WTC11 (cell line): ENCODE results near the gene CLCN1. TPM values are rescaled to one million over a fixed set of nuclear protein-coding genes. Genes with fewer than 3 reads are reported as not detected.

Experiments
- ATAC-seq: fragments of 200-7000 bp; cut with Tn5 transposase; 2 replicates; pipeline ENCODE4 v1.10.0; 2021; ENCODE audit warnings: mild to moderate bottlenecking, moderate library complexity
- CTCF ChIA-PET: fragments of 300-600 bp; sonication (Branson Sonifier 250); formaldehyde crosslinking; loops from one replicate; lab custom pipeline; 2021; ENCODE audit warnings: antibody characterized with exemption; lab: Charles Lee
- POLR2A ChIA-PET: fragments of 350-600 bp; sonication (Branson Sonifier 250); formaldehyde crosslinking; loops from one replicate; lab custom pipeline; 2021; ENCODE audit warnings: antibody characterized with exemption; lab: Charles Lee
- DNase-seq: peaks from one replicate; pipeline ENCODE4 v3.0.0; 2021; ENCODE audit warnings: low spot score
- H3K27ac Mint-ChIP-seq: 2 replicates; pipeline ENCODE4 v1.8.0; 2021; ENCODE audit warnings: mixed read lengths
- H3K27me3 Mint-ChIP-seq: 2 replicates; pipeline ENCODE4 v1.8.0; 2021; ENCODE audit warnings: low read depth, mild to moderate bottlenecking, moderate library complexity, mixed read lengths
- H3K36me3 Mint-ChIP-seq: 2 replicates; pipeline ENCODE4 v1.8.0; 2021; ENCODE audit warnings: mixed read lengths
- H3K4me1 Mint-ChIP-seq: 2 replicates; pipeline ENCODE4 v1.8.0; 2022; ENCODE audit warnings: mixed read lengths
- H3K4me3 Mint-ChIP-seq: 2 replicates; pipeline ENCODE4 v1.8.0; 2021; ENCODE audit warnings: mild to moderate bottlenecking, moderate library complexity, mixed read lengths
- H3K9me3 Mint-ChIP-seq: 2 replicates; pipeline ENCODE4 v1.8.0; 2021; ENCODE audit warnings: mixed read lengths
- FOXJ3 ChIP-seq: sonication (generic); formaldehyde crosslinking; IDR thresholded peaks from 2 replicates; pipeline ENCODE4 v1.9.0; 2021; ENCODE audit warnings: missing genetic modification reagents, mild to moderate bottlenecking, borderline replicate concordance
- FOXK1 ChIP-seq: sonication (generic); formaldehyde crosslinking; IDR thresholded peaks from 2 replicates; pipeline ENCODE4 v1.8.0; 2022; ENCODE audit warnings: mild to moderate bottlenecking, moderate library complexity, missing genetic modification reagents
- FOXP1 ChIP-seq: sonication (generic); formaldehyde crosslinking; IDR thresholded peaks from 2 replicates; pipeline ENCODE4 v1.8.0; 2022; ENCODE audit warnings: missing genetic modification reagents, mild to moderate bottlenecking, moderate library complexity, borderline replicate concordance
- GABPB1 ChIP-seq: sonication (generic); formaldehyde crosslinking; IDR thresholded peaks from 2 replicates; pipeline ENCODE4 v1.8.1; 2023; ENCODE audit warnings: mild to moderate bottlenecking, missing genetic modification reagents
- HMGXB4 ChIP-seq: sonication (generic); formaldehyde crosslinking; IDR thresholded peaks from 2 replicates; pipeline ENCODE4 v1.8.1; 2023; ENCODE audit warnings: mild to moderate bottlenecking, moderate library complexity, missing genetic modification reagents
- IRF2 ChIP-seq: sonication (generic); formaldehyde crosslinking; IDR thresholded peaks from 2 replicates; pipeline ENCODE4 v1.8.0; 2022; ENCODE audit warnings: low read depth, missing genetic modification reagents, borderline replicate concordance
- MYBL2 ChIP-seq: sonication (generic); formaldehyde crosslinking; IDR thresholded peaks from 2 replicates; pipeline ENCODE4 v1.8.1; 2023; ENCODE audit warnings: mild to moderate bottlenecking, moderate library complexity, missing genetic modification reagents
- NR1H2 ChIP-seq: sonication (generic); formaldehyde crosslinking; IDR thresholded peaks from 2 replicates; pipeline ENCODE4 v1.9.0; 2021; ENCODE audit warnings: mild to moderate bottlenecking, moderate library complexity, missing genetic modification reagents
- PREB ChIP-seq: sonication (generic); formaldehyde crosslinking; IDR thresholded peaks from 2 replicates; pipeline ENCODE4 v1.8.1; 2022; ENCODE audit warnings: mild to moderate bottlenecking, missing genetic modification reagents, moderate library complexity, borderline replicate concordance
- TCF7 ChIP-seq: sonication (generic); formaldehyde crosslinking; IDR thresholded peaks from 2 replicates; pipeline ENCODE4 v1.8.0; 2022; ENCODE audit warnings: mild to moderate bottlenecking, low read depth, missing genetic modification reagents, moderate library complexity
- TP53 ChIP-seq: sonication (generic); formaldehyde crosslinking; IDR thresholded peaks from 2 replicates; pipeline ENCODE4 v1.8.1; 2023; ENCODE audit warnings: mild to moderate bottlenecking, missing genetic modification reagents
- ZSCAN18 ChIP-seq: fragments of 250-450 bp; sonication (Bioruptor Pico); IDR thresholded peaks from 2 replicates; pipeline ENCODE4 v2.1.2; 2022; ENCODE audit warnings: mild to moderate bottlenecking, moderate library complexity
- total RNA-seq: library from RNA; stranded (reverse); gene quantifications from 3 replicates; pipeline ENCODE4 v1.2.3, GENCODE V29; 2021
- TF ChIP-seq, protein P1 (sequence below): sonication (generic); formaldehyde crosslinking; IDR thresholded peaks from 2 replicates; pipeline ENCODE4 v1.8.0; 2022; ENCODE audit warnings: mild to moderate bottlenecking, missing genetic modification reagents
- TF ChIP-seq, protein P2 (sequence below): sonication (generic); formaldehyde crosslinking; IDR thresholded peaks from 2 replicates; pipeline ENCODE4 v1.8.0; 2023; ENCODE audit warnings: missing genetic modification reagents, mild to moderate bottlenecking, borderline replicate concordance
- TF ChIP-seq, protein P3 (sequence below): sonication (generic); formaldehyde crosslinking; IDR thresholded peaks from 2 replicates; pipeline ENCODE4 v1.8.0; 2022; ENCODE audit warnings: mild to moderate bottlenecking, missing genetic modification reagents
- TF ChIP-seq, protein P4 (sequence below): sonication (generic); formaldehyde crosslinking; IDR thresholded peaks from 2 replicates; pipeline ENCODE4 v1.8.1; 2022; ENCODE audit warnings: missing genetic modification reagents, borderline replicate concordance

Gene CLCN1
- total RNA-seq, 1 experiment from 2014 or later, result 0.28 TPM

- no peak overlapping the region for H3K4me3 Mint-ChIP-seq
- TF ChIP-seq GABPB1 (CRISPR knock-in tag) (no peak; the same call in 1 of the 2 replicates), TCF7 (no peak), MYBL2 (CRISPR knock-in tag) (no peak), FOXJ3 (no peak), IRF2 (no peak)
- TF ChIP-seq, protein P1, sequence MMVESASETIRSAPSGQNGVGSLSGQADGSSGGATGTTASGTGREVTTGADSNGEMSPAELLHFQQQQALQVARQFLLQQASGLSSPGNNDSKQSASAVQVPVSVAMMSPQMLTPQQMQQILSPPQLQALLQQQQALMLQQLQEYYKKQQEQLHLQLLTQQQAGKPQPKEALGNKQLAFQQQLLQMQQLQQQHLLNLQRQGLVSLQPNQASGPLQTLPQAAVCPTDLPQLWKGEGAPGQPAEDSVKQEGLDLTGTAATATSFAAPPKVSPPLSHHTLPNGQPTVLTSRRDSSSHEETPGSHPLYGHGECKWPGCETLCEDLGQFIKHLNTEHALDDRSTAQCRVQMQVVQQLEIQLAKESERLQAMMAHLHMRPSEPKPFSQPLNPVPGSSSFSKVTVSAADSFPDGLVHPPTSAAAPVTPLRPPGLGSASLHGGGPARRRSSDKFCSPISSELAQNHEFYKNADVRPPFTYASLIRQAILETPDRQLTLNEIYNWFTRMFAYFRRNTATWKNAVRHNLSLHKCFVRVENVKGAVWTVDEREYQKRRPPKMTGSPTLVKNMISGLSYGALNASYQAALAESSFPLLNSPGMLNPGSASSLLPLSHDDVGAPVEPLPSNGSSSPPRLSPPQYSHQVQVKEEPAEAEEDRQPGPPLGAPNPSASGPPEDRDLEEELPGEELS, result no peak
- H3K27ac Mint-ChIP-seq, result no peak overlapping the region
- no peaks in the 10 kb centered on the region for H3K36me3 Mint-ChIP-seq
- DNase-seq (no peak), ATAC-seq (no peak)
- no peaks in the 10 kb centered on the region; the same call in 1 of the 2 replicates for H3K27me3 Mint-ChIP-seq
- ChIA-PET POLR2A (no interaction called here), CTCF (interaction anchor here (1.0 kb wide), 1 partner anchor 78 kb away, joined by 3 read pairs; no protein-coding TSS in a partner anchor)
- no peaks in the 10 kb centered on the region for H3K9me3 Mint-ChIP-seq
- H3K4me1 Mint-ChIP-seq, result peaks cover 12% of the 10 kb centered on the region
These were observed 2.8 kb downstream of the CLCN1 start for GRCh38 chr7:143318661-143319060.

- no peaks in the 10 kb centered on the region for H3K9me3 Mint-ChIP-seq
- H3K27ac Mint-ChIP-seq, result no peak overlapping the region
- H3K4me1 Mint-ChIP-seq, result peaks cover 31% of the 10 kb centered on the region
- no peaks in the 10 kb centered on the region for H3K36me3 Mint-ChIP-seq
- no peak for ATAC-seq
- ChIA-PET POLR2A (no interaction called here), CTCF (no interaction called here)
- no peaks in the 10 kb centered on the region; the same call in 1 of the 2 replicates for H3K27me3 Mint-ChIP-seq
- no peak overlapping the region for H3K4me3 Mint-ChIP-seq
- DNase-seq, result no peak
- TF ChIP-seq, protein P2, sequence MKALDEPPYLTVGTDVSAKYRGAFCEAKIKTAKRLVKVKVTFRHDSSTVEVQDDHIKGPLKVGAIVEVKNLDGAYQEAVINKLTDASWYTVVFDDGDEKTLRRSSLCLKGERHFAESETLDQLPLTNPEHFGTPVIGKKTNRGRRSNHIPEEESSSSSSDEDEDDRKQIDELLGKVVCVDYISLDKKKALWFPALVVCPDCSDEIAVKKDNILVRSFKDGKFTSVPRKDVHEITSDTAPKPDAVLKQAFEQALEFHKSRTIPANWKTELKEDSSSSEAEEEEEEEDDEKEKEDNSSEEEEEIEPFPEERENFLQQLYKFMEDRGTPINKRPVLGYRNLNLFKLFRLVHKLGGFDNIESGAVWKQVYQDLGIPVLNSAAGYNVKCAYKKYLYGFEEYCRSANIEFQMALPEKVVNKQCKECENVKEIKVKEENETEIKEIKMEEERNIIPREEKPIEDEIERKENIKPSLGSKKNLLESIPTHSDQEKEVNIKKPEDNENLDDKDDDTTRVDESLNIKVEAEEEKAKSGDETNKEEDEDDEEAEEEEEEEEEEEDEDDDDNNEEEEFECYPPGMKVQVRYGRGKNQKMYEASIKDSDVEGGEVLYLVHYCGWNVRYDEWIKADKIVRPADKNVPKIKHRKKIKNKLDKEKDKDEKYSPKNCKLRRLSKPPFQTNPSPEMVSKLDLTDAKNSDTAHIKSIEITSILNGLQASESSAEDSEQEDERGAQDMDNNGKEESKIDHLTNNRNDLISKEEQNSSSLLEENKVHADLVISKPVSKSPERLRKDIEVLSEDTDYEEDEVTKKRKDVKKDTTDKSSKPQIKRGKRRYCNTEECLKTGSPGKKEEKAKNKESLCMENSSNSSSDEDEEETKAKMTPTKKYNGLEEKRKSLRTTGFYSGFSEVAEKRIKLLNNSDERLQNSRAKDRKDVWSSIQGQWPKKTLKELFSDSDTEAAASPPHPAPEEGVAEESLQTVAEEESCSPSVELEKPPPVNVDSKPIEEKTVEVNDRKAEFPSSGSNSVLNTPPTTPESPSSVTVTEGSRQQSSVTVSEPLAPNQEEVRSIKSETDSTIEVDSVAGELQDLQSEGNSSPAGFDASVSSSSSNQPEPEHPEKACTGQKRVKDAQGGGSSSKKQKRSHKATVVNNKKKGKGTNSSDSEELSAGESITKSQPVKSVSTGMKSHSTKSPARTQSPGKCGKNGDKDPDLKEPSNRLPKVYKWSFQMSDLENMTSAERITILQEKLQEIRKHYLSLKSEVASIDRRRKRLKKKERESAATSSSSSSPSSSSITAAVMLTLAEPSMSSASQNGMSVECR (CRISPR knock-in tag), result no peak
- no peak for TF ChIP-seq TP53 (CRISPR knock-in tag)
- TF ChIP-seq, protein P3, sequence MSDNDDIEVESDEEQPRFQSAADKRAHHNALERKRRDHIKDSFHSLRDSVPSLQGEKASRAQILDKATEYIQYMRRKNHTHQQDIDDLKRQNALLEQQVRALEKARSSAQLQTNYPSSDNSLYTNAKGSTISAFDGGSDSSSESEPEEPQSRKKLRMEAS, result no peak
- no peak for TF ChIP-seq PREB (CRISPR knock-in tag)
- TF ChIP-seq, protein P1, result no peak
- no peak for TF ChIP-seq FOXP1 (CRISPR knock-in tag)
- TF ChIP-seq FOXK1 (CRISPR knock-in tag), result no peak
- no peak for TF ChIP-seq ZSCAN18 (CRISPR knock-in tag)
- TF ChIP-seq NR1H2 (CRISPR knock-in tag), result no peak
- TF ChIP-seq, protein P4, sequence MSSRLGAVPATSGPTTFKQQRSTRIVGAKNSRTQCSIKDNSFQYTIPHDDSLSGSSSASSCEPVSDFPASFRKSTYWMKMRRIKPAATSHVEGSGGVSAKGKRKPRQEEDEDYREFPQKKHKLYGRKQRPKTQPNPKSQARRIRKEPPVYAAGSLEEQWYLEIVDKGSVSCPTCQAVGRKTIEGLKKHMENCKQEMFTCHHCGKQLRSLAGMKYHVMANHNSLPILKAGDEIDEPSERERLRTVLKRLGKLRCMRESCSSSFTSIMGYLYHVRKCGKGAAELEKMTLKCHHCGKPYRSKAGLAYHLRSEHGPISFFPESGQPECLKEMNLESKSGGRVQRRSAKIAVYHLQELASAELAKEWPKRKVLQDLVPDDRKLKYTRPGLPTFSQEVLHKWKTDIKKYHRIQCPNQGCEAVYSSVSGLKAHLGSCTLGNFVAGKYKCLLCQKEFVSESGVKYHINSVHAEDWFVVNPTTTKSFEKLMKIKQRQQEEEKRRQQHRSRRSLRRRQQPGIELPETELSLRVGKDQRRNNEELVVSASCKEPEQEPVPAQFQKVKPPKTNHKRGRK (CRISPR knock-in tag), result no peak
- no peak for TF ChIP-seq HMGXB4 (CRISPR knock-in tag)
These were observed 4.7 kb downstream of the CLCN1 start for GRCh38 chr7:143320620-143321019.
